H1 (cell line): ENCODE results near the gene ADAM22.

Experiments
- MAX ChIP-seq: IDR thresholded peaks from 2 replicates; pipeline ENCODE4 v1.6.1; 2012; ENCODE audit warnings: inconsistent platforms
- POLR2A ChIP-seq, 2 experiments: IDR thresholded peaks; 1 replicate in 1 of 2; 2 replicates in 1 of 2; pipeline ENCODE4 v1.6.1; 2011; ENCODE audit warnings: low read depth in 2 of 2, low read length in 2 of 2, mild to moderate bottlenecking in 2 of 2; ENCODE audit errors: control extremely low read depth in 1 of 2

- TF ChIP-seq MAX (no peak), POLR2A (IDR thresholded peaks at IDR 0.05; ENCODE audit: control extremely low read depth in 1 of 2, low read depth in 2 of 2, low read length in 2 of 2) (no peak)
These were observed 282.2 kb downstream of the ADAM22 start for GRCh38 chr7:88216276-88216675.
